Right cardiac atrium (tissue), 5 donors: Measurements from ENCODE around the gene NRBF2. TPM values are rescaled to one million over a fixed set of nuclear protein-coding genes. Genes with fewer than 3 reads are reported as not detected.
A peak's percentile ranks its signal among the peaks of the same experiment; 100 is the strongest.
"Not testable (repeated sequence)": the region's sequence is repeated elsewhere in the genome, so short reads cannot be mapped to it uniquely, and the experiment has no call there.

Experiments used
- ATAC-seq, 2 donors: fragments of 200-7000 bp; cut with Tn5 transposase; one replicate each; pipeline versions ENCODE4 v1.8.0 to v1.9.1; 2020; ENCODE audit warnings: moderate library complexity in 2 of 2, mild to moderate bottlenecking in 1 of 2
- DNase-seq, 3 donors: peaks; one replicate each; pipeline ENCODE4 v3.0.0-alpha.2; 2020
- H3K27ac ChIP-seq: one replicate; pipeline ENCODE4 v1.5.1; 2013; ENCODE audit warnings: mild to moderate bottlenecking, low read length, control low read depth, moderate library complexity
- H3K27me3 ChIP-seq: one replicate; pipeline ENCODE4 v1.6.1; 2013; ENCODE audit not compliant: control insufficient read depth, insufficient read depth
- H3K4me1 ChIP-seq: one replicate; pipeline ENCODE4 v1.6.1; 2013; ENCODE audit warnings: low read length; ENCODE audit not compliant: control insufficient read depth, insufficient read depth
- H3K4me3 ChIP-seq: one replicate; pipeline ENCODE4 v1.5.1; 2013; ENCODE audit warnings: low read length, control low read depth
- H3K9me3 ChIP-seq: one replicate; pipeline ENCODE4 v1.6.1; 2013; ENCODE audit warnings: low read length; ENCODE audit not compliant: control insufficient read depth
- WGBS: extraction: QIAGEN DNeasy Blood & Tissue Kit; methylation state at CpG from one replicate; pipeline ENCODE4 v1.1.7; 2013; 5-methylcytosine and 5-hydroxymethylcytosine counted together
- intact Hi-C, 4 donors: fragments of 100-400 bp; cut with DNase I; formaldehyde crosslinking; loops; one replicate each; pipeline versions ENCODE4 v1.11.0 to v1.14.0; 2022 to 2023
- long read RNA-seq, 4 donors: library from polyadenylated mRNA; unstranded; transcript quantifications; one replicate each; pipeline ENCODE4 v2.0.0, GENCODE V29; 2020 to 2021
- polyA plus RNA-seq: library from polyadenylated mRNA; stranded (reverse); fragments of 200-250 nt; gene quantifications from one replicate; pipeline ENCODE4 v1.2.3, GENCODE V29; 2013
- total RNA-seq, 4 donors: library from RNA; stranded (reverse); fragmentation: NEBNext Ultra II Directional; extraction: Animal tissue kit (Norgen Biotek cat#: 25700); gene quantifications; one replicate each; pipeline ENCODE4 v1.2.1, GENCODE V29; 2021
- donor health status: healthy with polysubstance abuse.
- donor health status: DM: no; HTN: yes; CAD: no.
- donor health status: DM: no; HTN: no; CAD: no.
- donor health status: DM: no; HTN: yes; CAD: no; lungs with severe emphysema.
- donor health status: DM: yes; HTN: yes; CAD: no.

Gene NRBF2
- total RNA-seq (10 to 100 TPM in 3 of 4 donors, 1 to 10 TPM in 1; 8.3 to 13.4 (median 10.5) TPM), polyA plus RNA-seq (7.5 TPM)
- long read RNA-seq, donor 1, transcript NRBF2-201 (4 exons, 1,853 nt), result major isoform, 27 of 30 reads
- long read RNA-seq, donor 1, partial matches to known transcripts, result 1 of 30 reads
- long read RNA-seq, donor 1, other reads (novel, unspliced or antisense), result 2 of 30 reads
- long read RNA-seq, donor 2, partial matches to known transcripts, result 0 of 6 reads
- long read RNA-seq, donor 2, other reads (novel, unspliced or antisense), result 0 of 6 reads
- long read RNA-seq, donor 3, transcript NRBF2-201 (4 exons, 1,853 nt), result major isoform, 70 of 83 reads
- long read RNA-seq, donor 3, partial matches to known transcripts, result 3 of 83 reads
- long read RNA-seq, donor 3, other reads (novel, unspliced or antisense), result 10 of 83 reads
- long read RNA-seq, donor 4, transcript NRBF2-201 (4 exons, 1,853 nt), result major isoform, 17 of 18 reads
- long read RNA-seq, donor 4, partial matches to known transcripts, result 0 of 18 reads
- long read RNA-seq, donor 4, other reads (novel, unspliced or antisense), result 1 of 18 reads

DNA sequence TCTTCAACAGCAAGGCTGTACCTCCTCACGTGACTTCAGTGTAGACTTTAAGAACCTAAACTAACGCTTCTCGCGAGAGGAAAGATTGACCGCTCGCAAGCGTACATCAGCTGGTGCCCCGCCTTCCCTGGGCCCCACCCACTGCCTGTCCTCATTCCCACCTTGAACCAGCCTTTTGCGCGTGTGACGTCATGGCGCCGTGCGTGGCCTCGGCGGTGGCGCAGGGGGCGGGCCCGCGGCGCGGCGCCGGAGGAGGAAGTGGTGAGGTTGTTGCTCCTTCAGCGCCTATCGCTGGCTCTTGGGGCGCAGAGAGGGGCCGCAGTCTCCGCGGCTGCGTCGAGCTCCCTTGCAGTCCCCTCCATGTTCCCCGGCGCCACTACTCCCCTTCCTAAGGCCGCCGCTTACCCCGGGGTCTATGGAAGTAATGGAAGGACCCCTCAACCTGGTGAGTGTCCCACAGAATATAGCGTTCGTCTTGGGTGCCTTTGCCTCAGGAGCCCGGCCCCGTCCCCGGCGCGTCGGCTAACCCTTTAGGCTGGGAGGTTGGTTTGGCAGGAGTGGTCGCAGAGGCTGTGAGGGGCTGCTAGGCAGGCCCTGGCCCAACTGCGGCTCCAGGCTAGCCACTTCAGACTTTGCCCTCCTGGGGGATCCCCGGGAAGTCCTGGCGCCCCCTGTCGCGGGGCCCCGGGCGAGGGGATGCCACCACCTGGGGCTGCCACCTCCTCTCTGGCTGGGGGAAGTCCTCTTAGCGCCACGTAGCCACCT, at the start of gene NRBF2:
Gene NRBF2, plus strand, starts transcription at position 273 of the 765 bp plus-strand sequence. Its CDS starts 143 bp downstream, at position 416.
- DNase-seq (peak; percentile 98 to 100 (median 99)), ATAC-seq (peak; percentile 100)
- H3K27me3 ChIP-seq, result no peaks in the 10 kb centered on the region
- peak within 1 kb of the TSS; percentile 70 for H3K27ac ChIP-seq
- intact Hi-C loops, result no loop called here
- H3K9me3 ChIP-seq, result no peaks in the 10 kb centered on the region
- H3K4me3 ChIP-seq, result peak within 1 kb of the TSS; percentile 77
- WGBS, result under 1% methylated on average over 55 of the region's 55 CpGs
- no peaks in the 10 kb centered on the region for H3K4me1 ChIP-seq

- not testable (repeated sequence) for H3K9me3 ChIP-seq, H3K27me3 ChIP-seq, H3K4me1 ChIP-seq, H3K27ac ChIP-seq, ATAC-seq, H3K4me3 ChIP-seq
- 93% methylated on average over 14 of the region's 14 CpGs for WGBS
- DNase-seq, result peak in 1 of 3 donors; percentile 42
- intact Hi-C loops, result loop anchor here (5.0 to 10.0 kb wide), 4 partner anchors 269 to 639 kb away; partner anchors contain the start of gene EGR2 (in 1 of the 4)
Observed at GRCh38 chr10:63083406-63083805, 49.7 kb upstream of the NRBF2 start.

- ATAC-seq, result peak; percentile 85 to 86
- peak; percentile 69 to 80 (median 72) for DNase-seq
- Histone ChIP-seq H3K27ac (no peak overlapping the region), H3K9me3 (no peaks in the 10 kb centered on the region), H3K27me3 (peaks cover 2% of the 10 kb centered on the region), H3K4me3 (no peak overlapping the region), H3K4me1 (no peaks in the 10 kb centered on the region)
- 15% methylated on average over 7 of the region's 7 CpGs for WGBS
- intact Hi-C loops, result loop anchor here (5.0 to 10.0 kb wide), 4 partner anchors 269 to 639 kb away; partner anchors contain the start of gene EGR2 (in 1 of the 4)
Observed at GRCh38 chr10:63083904-63084689, 49.0 kb upstream of the NRBF2 start.

GRCh38 chr10:63084690-63085382, 48.3 kb upstream of the NRBF2 start:
- no peak overlapping the region for H3K27ac ChIP-seq
- 69% methylated on average over 4 of the region's 4 CpGs for WGBS
- DNase-seq (no peak), ATAC-seq (no peak)
- no peak overlapping the region for H3K4me3 ChIP-seq
- intact Hi-C loops, result loop anchor here (5.0 to 10.0 kb wide), 4 partner anchors 270 to 640 kb away; partner anchors contain the start of gene EGR2 (in 1 of the 4)
- no peaks in the 10 kb centered on the region for H3K27me3 ChIP-seq
- H3K4me1 ChIP-seq, result no peaks in the 10 kb centered on the region
- no peaks in the 10 kb centered on the region for H3K9me3 ChIP-seq

GRCh38 chr10:63093227-63093626, 39.9 kb upstream of the NRBF2 start:
- ATAC-seq, result no peak
- DNase-seq, result no peak
- H3K9me3 ChIP-seq, result no peaks in the 10 kb centered on the region
- H3K27ac ChIP-seq, result no peak overlapping the region
- intact Hi-C loops, result no loop called here
- H3K4me3 ChIP-seq, result no peak overlapping the region
- H3K27me3 ChIP-seq, result no peaks in the 10 kb centered on the region
- H3K4me1 ChIP-seq, result no peaks in the 10 kb centered on the region
- 67% methylated on average over 2 of the region's 2 CpGs for WGBS

- intact Hi-C loops, result no loop called here
- Histone ChIP-seq H3K4me1 (no peaks in the 10 kb centered on the region), H3K9me3 (no peaks in the 10 kb centered on the region), H3K27ac (no peak overlapping the region), H3K27me3 (no peaks in the 10 kb centered on the region), H3K4me3 (no peak overlapping the region)
- ATAC-seq (no peak), DNase-seq (no peak)
- 100% methylated on average over 2 of the region's 2 CpGs for WGBS
Observed at GRCh38 chr10:63094405-63094804, 38.7 kb upstream of the NRBF2 start.

GRCh38 chr10:63094881-63095280, 38.2 kb upstream of the NRBF2 start:
- ATAC-seq, result no peak
- WGBS, result 63% methylated on average over 1 of the region's 1 CpG
- no peak overlapping the region for H3K4me3 ChIP-seq
- H3K27me3 ChIP-seq, result no peaks in the 10 kb centered on the region
- intact Hi-C loops, result no loop called here
- no peaks in the 10 kb centered on the region for H3K9me3 ChIP-seq
- H3K27ac ChIP-seq, result no peak overlapping the region
- no peaks in the 10 kb centered on the region for H3K4me1 ChIP-seq
- no peak for DNase-seq

- DNase-seq (no peak), ATAC-seq (no peak)
- intact Hi-C loops, result no loop called here
- Histone ChIP-seq H3K4me1 (no peaks in the 10 kb centered on the region), H3K27ac (no peak overlapping the region), H3K9me3 (no peaks in the 10 kb centered on the region), H3K27me3 (no peaks in the 10 kb centered on the region), H3K4me3 (no peak overlapping the region)
Observed at GRCh38 chr10:63099734-63100133, 33.4 kb upstream of the NRBF2 start.

DNA sequence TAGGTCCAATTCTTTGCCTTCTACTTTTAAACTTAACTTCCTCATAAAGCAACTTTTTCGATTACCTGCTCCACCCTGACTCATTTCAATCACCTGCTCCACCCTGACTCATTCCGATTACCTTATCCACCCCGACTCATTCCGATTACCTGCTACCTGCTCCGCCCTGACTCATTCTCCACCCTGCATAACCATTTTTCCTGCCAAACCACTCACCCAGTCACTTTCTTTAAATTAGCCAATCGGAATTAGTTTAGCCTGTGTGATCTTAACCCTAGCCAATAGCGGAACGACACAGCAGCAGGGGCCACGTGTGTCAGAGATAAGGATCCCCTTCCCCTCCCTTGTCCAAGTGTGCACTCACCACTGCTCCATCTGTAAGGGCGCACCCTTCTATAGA, 32.0 kb upstream of the NRBF2 start:
- H3K4me1 ChIP-seq, intact Hi-C loops, H3K27me3 ChIP-seq, ATAC-seq, H3K4me3 ChIP-seq, H3K9me3 ChIP-seq, H3K27ac ChIP-seq, DNase-seq: not testable (repeated sequence)
- WGBS, result 88% methylated on average over 10 of the region's 10 CpGs

DNA sequence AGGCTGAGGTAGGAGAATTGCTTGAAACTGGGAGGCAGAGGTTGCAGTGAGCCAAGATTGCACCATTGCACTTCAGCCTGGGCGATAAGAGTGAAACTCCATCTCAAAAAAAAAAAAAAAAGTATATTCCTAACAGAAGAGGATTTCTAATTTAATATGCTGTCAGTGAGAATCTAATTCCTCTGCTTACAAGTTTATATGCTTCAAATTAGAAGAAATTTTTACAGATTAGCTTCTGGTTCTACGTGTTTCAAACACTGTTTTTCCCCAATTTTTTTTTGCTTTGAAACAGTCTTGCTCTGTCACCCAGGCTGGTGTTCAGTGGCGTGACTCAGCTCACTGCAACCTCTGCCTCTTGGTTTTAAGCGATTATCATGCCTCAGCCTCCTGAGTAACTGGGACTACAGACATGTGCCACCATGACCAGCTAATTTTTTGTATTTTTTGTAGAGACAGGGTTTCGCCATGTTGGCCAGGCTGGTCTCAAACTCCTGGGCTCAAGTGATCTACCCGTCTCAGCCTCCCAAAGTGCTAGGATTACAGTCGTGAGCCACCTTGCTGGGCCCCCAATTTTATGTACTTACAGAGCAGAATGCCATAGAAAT, 30.7 kb upstream of the NRBF2 start:
- H3K27ac ChIP-seq, intact Hi-C loops, DNase-seq, H3K27me3 ChIP-seq, H3K4me3 ChIP-seq, ATAC-seq, H3K4me1 ChIP-seq, H3K9me3 ChIP-seq: not testable (repeated sequence)
- WGBS, result 84% methylated on average over 7 of the region's 7 CpGs
